DMS79 (cell line): ENCODE data around the gene OSTC.

Experiments used
- DNase-seq: peaks from one replicate; lab custom pipeline; 2025; lab: John Stamatoyannopoulos, UW

Gene OSTC

GRCh38 chr4:108716340-108716739 lies 65.9 kb downstream of the OSTC start:
- DNase-seq = no peak

- DNase-seq = no peak
Observed at GRCh38 chr4:108717386-108717785, 67.0 kb downstream of the OSTC start.
